Ascending aorta (tissue), 2 donors: Measurements from ENCODE around the gene CXCR2. TPM values are rescaled to one million over a fixed set of nuclear protein-coding genes. Genes with fewer than 3 reads are reported as not detected.

ENCODE experiments used
- DNase-seq, 2 donors: peaks; one replicate each; pipeline ENCODE4 v3.0.0-alpha.2; 2019; ENCODE audit warnings: low spot score in 2 of 2
- H3K27ac ChIP-seq, 2 donors: fragments of 200-600 bp; sonication (generic); one replicate each; pipeline ENCODE4 v1.5.1; 2016 to 2017; ENCODE audit warnings: mild to moderate bottlenecking in 1 of 2
- H3K27me3 ChIP-seq: fragments of 200-600 bp; sonication (generic); one replicate; pipeline ENCODE4 v1.5.1; 2017
- H3K36me3 ChIP-seq, 2 donors: fragments of 200-600 bp; sonication (generic); one replicate each; pipeline ENCODE4 v1.5.1; 2016
- H3K4me1 ChIP-seq, 2 donors: fragments of 200-600 bp; sonication (generic); one replicate each; pipeline ENCODE4 v1.5.1; 2016 to 2017; ENCODE audit warnings: mild to moderate bottlenecking in 1 of 2
- H3K4me3 ChIP-seq, 2 donors: fragments of 200-600 bp; sonication (generic); one replicate each; pipeline ENCODE4 v1.5.1; 2016 to 2017; ENCODE audit warnings: mild to moderate bottlenecking in 1 of 2
- H3K9me3 ChIP-seq, 2 donors: fragments of 200-600 bp; sonication (generic); one replicate each; pipeline ENCODE4 v1.5.1; 2016
- intact Hi-C: fragments of 100-400 bp; cut with DNase I; formaldehyde crosslinking; loops from one replicate; pipeline ENCODE4 v1.15.1; 2023
- total RNA-seq: library from RNA; depleted of rRNA; stranded (reverse); fragments of >200 nt; gene quantifications from one replicate; pipeline ENCODE4 v1.1.0, GENCODE V29; 2016
- TF ChIP-seq, protein P1 (sequence below), 3 experiments: fragments of 200-600 bp in 2 of 3; fragments of 450-650 bp in 1 of 3; sonication (generic) in 2 of 3; IDR thresholded peaks; one replicate each; pipeline ENCODE4 v1.5.1; 2016 to 2019; ENCODE audit warnings: antibody characterized with exemption in 3 of 3, mild to moderate bottlenecking in 1 of 3, moderate library complexity in 1 of 3

The CXCR2 gene
- total RNA-seq, 1 donor from 2014 or later = not detected

DNA sequence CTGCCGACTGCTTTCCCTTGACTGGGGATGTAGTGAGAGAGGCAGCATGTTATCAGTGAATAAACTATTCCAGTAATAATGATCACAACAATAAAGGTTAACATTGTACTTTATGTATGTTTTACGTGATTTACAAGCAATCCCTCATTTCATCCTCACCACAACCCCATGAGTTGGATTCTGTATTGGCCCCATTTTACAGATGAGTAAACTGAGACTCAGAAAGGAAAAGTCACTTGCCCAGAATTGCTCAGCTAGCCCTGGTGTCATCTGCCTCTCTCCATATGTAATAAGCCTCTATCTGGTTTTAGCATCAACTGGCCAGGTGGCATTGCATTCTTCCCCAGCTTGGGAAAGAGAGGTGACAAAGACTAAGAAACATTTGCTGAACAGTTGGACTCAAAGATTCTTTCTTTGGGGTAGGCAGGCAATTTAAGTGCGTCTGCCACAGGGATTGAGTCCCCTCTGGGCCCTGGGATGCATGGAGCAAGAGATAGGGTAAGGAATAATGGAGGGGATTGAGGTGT, 2.2 kb downstream of the CXCR2 start:
- no peak for DNase-seq
- Histone ChIP-seq H3K9me3 (peaks cover 0 to 4% of the 10 kb centered on the region in 2 donors), H3K36me3 (no peaks in the 10 kb centered on the region), H3K4me1 (no peaks in the 10 kb centered on the region), H3K4me3 (no peak overlapping the region), H3K27me3 (no peaks in the 10 kb centered on the region), H3K27ac (no peak overlapping the region)
- intact Hi-C loops = no loop called here
- TF ChIP-seq, protein P1, sequence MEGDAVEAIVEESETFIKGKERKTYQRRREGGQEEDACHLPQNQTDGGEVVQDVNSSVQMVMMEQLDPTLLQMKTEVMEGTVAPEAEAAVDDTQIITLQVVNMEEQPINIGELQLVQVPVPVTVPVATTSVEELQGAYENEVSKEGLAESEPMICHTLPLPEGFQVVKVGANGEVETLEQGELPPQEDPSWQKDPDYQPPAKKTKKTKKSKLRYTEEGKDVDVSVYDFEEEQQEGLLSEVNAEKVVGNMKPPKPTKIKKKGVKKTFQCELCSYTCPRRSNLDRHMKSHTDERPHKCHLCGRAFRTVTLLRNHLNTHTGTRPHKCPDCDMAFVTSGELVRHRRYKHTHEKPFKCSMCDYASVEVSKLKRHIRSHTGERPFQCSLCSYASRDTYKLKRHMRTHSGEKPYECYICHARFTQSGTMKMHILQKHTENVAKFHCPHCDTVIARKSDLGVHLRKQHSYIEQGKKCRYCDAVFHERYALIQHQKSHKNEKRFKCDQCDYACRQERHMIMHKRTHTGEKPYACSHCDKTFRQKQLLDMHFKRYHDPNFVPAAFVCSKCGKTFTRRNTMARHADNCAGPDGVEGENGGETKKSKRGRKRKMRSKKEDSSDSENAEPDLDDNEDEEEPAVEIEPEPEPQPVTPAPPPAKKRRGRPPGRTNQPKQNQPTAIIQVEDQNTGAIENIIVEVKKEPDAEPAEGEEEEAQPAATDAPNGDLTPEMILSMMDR (IDR thresholded peaks at IDR 0.05) = no peak

DNA sequence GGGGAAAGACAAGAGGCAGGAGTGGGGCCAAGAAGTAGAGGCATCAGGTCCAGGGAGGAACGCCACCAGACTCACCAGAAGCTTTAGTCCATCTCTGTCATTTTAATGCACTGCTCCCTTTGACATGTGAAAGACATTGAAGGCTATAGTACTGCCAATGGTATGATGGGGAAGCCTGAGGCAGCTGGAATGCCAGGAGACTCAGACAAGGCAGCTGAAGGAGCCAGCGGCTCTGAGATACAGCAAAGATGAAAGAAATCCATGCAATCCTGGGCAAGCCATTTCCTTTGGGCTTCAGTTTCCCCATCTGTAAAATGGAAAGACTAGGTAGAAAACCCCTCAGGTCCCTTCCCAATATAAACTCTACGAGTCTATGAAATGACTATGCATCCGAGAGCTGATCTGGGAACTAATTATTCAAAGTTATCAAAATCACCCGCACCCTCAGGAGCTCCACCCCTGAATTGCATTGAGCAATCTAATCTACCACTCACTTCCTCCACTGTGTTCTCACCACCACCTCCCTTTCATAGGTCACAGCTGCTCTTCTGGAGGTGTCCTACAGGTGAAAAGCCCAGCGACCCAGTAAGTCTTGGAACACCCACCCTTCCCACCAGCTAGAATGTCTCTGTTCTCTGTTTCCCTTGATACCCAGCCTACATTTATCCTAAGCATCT, 3.1 kb downstream of the CXCR2 start:
- intact Hi-C loops = no loop called here
- H3K4me3 ChIP-seq = no peak overlapping the region
- H3K36me3 ChIP-seq = no peaks in the 10 kb centered on the region
- no peak overlapping the region for H3K27ac ChIP-seq
- TF ChIP-seq, protein P1 (IDR thresholded peaks at IDR 0.05) = no peak
- H3K27me3 ChIP-seq = no peaks in the 10 kb centered on the region
- H3K4me1 ChIP-seq = no peaks in the 10 kb centered on the region
- no peaks in the 10 kb centered on the region for H3K9me3 ChIP-seq
- no peak for DNase-seq

DNA sequence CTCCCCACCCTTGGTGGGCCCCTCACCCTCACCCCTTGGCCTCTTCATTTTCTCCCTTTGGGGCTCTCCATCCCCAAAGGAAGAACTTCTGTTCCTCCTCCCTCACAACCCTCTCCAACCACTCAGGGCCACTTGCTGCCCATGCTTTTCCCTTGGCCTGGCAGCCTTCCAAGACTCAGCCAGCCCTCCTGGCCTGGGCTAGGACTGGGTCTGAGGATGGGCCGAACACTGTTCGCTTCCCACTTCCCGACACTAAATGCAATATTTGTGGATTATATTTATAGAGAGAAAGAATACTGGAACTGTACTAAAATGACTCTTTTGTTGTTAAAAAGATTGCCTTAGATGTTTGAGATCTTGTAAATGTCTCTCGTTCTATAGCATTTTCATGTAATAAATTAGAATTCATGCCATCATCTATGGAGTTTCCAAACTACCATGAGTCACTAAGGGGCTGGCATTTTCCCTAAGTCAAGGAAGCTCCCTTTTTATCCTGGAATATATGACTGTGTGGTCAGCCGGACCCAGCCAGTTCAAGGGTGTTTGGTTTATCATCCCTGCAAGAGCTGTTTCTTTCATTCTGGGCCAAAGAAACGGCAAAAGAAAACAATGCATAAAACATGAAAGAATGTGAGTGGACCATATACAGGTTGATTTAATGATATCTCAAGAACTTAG, 3.8 kb downstream of the CXCR2 start:
- DNase-seq = no peak
- H3K4me3 ChIP-seq = no peak overlapping the region
- H3K27me3 ChIP-seq = no peaks in the 10 kb centered on the region

DNA sequence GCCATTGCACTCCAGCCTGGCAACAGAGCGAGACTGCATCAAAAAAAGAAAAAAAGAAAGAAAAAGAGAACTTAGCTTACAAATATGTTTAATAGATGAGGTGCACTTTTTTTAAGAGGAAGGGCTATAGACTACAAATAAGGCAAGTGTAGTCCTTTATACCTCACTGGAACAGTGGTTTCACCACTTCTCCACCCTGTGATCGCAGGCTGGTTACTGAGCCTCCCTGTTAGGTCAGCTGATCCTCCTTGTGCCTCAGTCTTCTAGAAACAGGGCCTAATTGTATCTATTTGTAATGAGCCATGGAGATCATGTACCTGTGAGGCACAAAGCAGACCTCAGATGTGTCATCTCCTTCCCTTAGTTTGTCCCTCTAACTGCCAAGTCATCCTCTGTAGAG, 4.5 kb downstream of the CXCR2 start:
- intact Hi-C loops = no loop called here
- DNase-seq = no peak

More for the DNA sequence above, 3.8 kb downstream of the CXCR2 start:
- H3K4me1 ChIP-seq = no peaks in the 10 kb centered on the region
- TF ChIP-seq, protein P1 (IDR thresholded peaks at IDR 0.05) = no peak
- no peaks in the 10 kb centered on the region for H3K9me3 ChIP-seq
- no peak overlapping the region for H3K27ac ChIP-seq
- no peaks in the 10 kb centered on the region for H3K36me3 ChIP-seq
- intact Hi-C loops = no loop called here

DNA sequence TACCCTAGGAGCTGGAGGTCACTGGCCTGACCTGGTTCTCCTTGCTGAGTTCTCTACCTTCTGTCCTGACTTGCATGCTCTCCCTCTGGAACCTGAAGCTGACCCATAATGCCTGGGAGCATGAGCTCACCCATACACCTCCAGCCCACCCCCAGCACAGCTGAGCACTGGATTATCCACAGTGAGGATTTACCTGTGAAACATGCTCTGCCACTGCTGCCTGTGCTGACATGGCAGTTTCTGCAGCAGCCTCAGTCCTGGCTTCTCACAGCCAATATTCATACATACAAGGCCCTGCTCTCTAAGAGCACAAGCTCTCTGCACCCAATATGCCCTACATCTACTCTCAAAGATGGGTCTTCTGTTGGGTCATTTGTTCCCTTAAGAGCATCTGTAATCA, 5.0 kb downstream of the CXCR2 start:
- Histone ChIP-seq H3K36me3 (no peaks in the 10 kb centered on the region), H3K9me3 (no peaks in the 10 kb centered on the region), H3K4me1 (no peaks in the 10 kb centered on the region), H3K27me3 (no peaks in the 10 kb centered on the region), H3K4me3 (no peak overlapping the region), H3K27ac (no peak overlapping the region)
- no peak for DNase-seq
- TF ChIP-seq, protein P1 (IDR thresholded peaks at IDR 0.05) = no peak
- intact Hi-C loops = no loop called here

More for the DNA sequence above, 4.5 kb downstream of the CXCR2 start:
- no peak overlapping the region for H3K4me3 ChIP-seq
- H3K27me3 ChIP-seq = no peaks in the 10 kb centered on the region
- H3K9me3 ChIP-seq = no peaks in the 10 kb centered on the region
- TF ChIP-seq, protein P1 (IDR thresholded peaks at IDR 0.05) = no peak
- H3K36me3 ChIP-seq = no peaks in the 10 kb centered on the region
- no peak overlapping the region for H3K27ac ChIP-seq
- H3K4me1 ChIP-seq = no peaks in the 10 kb centered on the region
